Erythroblast (primary cell): ENCODE results near the gene GIMAP1.

Experiments
- GATA1 ChIP-seq: IDR thresholded peaks from 2 replicates; pipeline ENCODE4 v1.6.1; 2011; ENCODE audit warnings: low read depth, mild to moderate bottlenecking, control low read depth, low read length, moderate library complexity
- POLR2A ChIP-seq: IDR thresholded peaks from 2 replicates; pipeline ENCODE4 v1.6.1; 2011; ENCODE audit warnings: mild to moderate bottlenecking, low read length

DNA sequence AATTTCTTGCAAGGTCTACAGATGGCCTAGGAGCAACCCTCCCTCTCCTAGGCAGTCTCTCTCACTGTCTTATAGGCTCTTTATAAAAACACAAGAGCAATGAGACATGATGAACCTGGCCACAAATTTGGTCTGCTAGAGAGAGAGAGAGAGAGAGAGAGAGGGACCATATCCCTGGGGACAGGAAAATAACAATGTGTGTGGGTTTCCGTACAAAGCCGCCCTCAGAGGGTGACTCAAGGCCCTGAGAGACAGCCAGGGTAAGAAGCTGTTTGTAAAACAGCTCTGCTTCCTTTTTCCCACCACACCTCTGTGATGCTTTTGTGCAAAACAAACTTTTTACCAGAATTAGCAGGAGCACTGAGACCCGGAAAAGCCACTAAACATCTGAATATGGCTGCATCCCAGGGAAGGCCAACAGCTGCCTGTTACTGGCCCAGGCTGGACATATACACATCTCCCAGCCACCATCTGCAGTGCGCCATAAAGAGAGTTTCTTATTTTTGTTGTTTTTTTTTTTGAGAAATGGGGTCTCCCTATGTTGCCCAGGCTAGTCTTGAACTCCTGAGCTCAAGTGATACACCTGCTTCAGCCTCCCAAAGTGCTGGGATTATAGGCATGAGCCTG is 39.2 kb downstream of the GIMAP1 start:
- TF ChIP-seq POLR2A (no peak), GATA1 (no peak)
